HL-60 (cell line): Measurements from ENCODE around the gene BRAP.

ENCODE experiments used
- DNase-seq, 2 experiments: peaks; one replicate each; pipeline ENCODE4 v3.0.0-alpha.2; 2010 to 2020; ENCODE audit warnings: low read depth in 1 of 2, low spot score in 1 of 2
- H3K27ac ChIP-seq: fragments of 250-450 bp; sonication (Bioruptor Pico); replicated peaks from 2 replicates; pipeline ENCODE4 v1.5.1; 2020; ENCODE audit warnings: mild to moderate bottlenecking, moderate library complexity
- H3K27me3 ChIP-seq: fragments of 250-450 bp; sonication (Bioruptor Pico); 2 replicates; pipeline ENCODE4 v1.5.1; 2021; ENCODE audit warnings: mild to moderate bottlenecking, moderate library complexity; ENCODE audit not compliant: insufficient read depth, poor library complexity, severe bottlenecking
- H3K4me3 ChIP-seq: replicated peaks from 2 replicates; pipeline ENCODE4 v1.5.1; 2011; ENCODE audit warnings: mild to moderate bottlenecking, control low read depth, low read length; ENCODE audit not compliant: insufficient read depth
- GABPA ChIP-seq: IDR thresholded peaks from 2 replicates; pipeline ENCODE4 v1.6.1; 2012; ENCODE audit warnings: low read depth
- POLR2AphosphoS5 ChIP-seq: IDR thresholded peaks from 2 replicates; pipeline ENCODE4 v1.6.1; 2012; ENCODE audit warnings: low read depth
- SPI1 ChIP-seq: IDR thresholded peaks from 2 replicates; pipeline ENCODE4 v1.6.1; 2012; ENCODE audit warnings: low read depth, mild to moderate bottlenecking, borderline replicate concordance
- TF ChIP-seq, protein P1 (sequence below): IDR thresholded peaks from one replicate; pipeline ENCODE4 v1.5.1; 2011; ENCODE audit warnings: low read length, control low read depth, inconsistent platforms; ENCODE audit not compliant: insufficient read depth
- TF ChIP-seq, protein P2 (sequence below): IDR thresholded peaks from 2 replicates; pipeline ENCODE4 v1.6.1; 2012; ENCODE audit warnings: low read depth; ENCODE audit not compliant: insufficient replicate concordance

BRAP gene

GRCh38 chr12:111715279-111715678 is 29.5 kb upstream of the BRAP start:
- no peak for TF ChIP-seq POLR2AphosphoS5
- no peak for TF ChIP-seq GABPA
- TF ChIP-seq, protein P1, sequence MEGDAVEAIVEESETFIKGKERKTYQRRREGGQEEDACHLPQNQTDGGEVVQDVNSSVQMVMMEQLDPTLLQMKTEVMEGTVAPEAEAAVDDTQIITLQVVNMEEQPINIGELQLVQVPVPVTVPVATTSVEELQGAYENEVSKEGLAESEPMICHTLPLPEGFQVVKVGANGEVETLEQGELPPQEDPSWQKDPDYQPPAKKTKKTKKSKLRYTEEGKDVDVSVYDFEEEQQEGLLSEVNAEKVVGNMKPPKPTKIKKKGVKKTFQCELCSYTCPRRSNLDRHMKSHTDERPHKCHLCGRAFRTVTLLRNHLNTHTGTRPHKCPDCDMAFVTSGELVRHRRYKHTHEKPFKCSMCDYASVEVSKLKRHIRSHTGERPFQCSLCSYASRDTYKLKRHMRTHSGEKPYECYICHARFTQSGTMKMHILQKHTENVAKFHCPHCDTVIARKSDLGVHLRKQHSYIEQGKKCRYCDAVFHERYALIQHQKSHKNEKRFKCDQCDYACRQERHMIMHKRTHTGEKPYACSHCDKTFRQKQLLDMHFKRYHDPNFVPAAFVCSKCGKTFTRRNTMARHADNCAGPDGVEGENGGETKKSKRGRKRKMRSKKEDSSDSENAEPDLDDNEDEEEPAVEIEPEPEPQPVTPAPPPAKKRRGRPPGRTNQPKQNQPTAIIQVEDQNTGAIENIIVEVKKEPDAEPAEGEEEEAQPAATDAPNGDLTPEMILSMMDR = no peak
- H3K4me3 ChIP-seq = no peak overlapping the region
- no peak overlapping the region for H3K27ac ChIP-seq
- no peaks in the 10 kb centered on the region for H3K27me3 ChIP-seq
- no peak for DNase-seq

DNA sequence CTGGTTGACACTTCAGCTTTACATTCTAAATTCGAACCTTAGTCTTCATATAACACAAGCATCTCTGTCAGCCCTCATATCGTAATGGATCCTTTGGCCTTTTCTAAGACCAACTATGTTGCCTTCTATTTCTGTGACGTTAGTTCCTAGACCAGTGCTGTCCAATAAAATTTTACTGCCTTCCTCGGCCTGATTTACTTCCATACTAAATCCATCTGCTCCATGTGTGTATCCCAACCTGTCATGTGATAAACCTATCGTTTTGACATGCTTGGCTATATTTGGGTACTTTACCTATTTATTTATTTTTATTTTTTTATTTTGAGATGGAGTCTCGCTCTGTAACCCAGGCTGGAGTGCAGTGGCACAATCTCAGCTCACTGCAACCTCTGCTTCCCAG is 20.4 kb upstream of the BRAP start:
- Histone ChIP-seq H3K4me3 (no peak overlapping the region), H3K27ac (no peak overlapping the region; the same call in 1 of the 2 replicates), H3K27me3 (no peaks in the 10 kb centered on the region)
- no peak for DNase-seq
- TF ChIP-seq POLR2AphosphoS5 = no peak
- TF ChIP-seq, protein P2, sequence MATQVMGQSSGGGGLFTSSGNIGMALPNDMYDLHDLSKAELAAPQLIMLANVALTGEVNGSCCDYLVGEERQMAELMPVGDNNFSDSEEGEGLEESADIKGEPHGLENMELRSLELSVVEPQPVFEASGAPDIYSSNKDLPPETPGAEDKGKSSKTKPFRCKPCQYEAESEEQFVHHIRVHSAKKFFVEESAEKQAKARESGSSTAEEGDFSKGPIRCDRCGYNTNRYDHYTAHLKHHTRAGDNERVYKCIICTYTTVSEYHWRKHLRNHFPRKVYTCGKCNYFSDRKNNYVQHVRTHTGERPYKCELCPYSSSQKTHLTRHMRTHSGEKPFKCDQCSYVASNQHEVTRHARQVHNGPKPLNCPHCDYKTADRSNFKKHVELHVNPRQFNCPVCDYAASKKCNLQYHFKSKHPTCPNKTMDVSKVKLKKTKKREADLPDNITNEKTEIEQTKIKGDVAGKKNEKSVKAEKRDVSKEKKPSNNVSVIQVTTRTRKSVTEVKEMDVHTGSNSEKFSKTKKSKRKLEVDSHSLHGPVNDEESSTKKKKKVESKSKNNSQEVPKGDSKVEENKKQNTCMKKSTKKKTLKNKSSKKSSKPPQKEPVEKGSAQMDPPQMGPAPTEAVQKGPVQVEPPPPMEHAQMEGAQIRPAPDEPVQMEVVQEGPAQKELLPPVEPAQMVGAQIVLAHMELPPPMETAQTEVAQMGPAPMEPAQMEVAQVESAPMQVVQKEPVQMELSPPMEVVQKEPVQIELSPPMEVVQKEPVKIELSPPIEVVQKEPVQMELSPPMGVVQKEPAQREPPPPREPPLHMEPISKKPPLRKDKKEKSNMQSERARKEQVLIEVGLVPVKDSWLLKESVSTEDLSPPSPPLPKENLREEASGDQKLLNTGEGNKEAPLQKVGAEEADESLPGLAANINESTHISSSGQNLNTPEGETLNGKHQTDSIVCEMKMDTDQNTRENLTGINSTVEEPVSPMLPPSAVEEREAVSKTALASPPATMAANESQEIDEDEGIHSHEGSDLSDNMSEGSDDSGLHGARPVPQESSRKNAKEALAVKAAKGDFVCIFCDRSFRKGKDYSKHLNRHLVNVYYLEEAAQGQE = no peak
- no peak for TF ChIP-seq SPI1

DNA sequence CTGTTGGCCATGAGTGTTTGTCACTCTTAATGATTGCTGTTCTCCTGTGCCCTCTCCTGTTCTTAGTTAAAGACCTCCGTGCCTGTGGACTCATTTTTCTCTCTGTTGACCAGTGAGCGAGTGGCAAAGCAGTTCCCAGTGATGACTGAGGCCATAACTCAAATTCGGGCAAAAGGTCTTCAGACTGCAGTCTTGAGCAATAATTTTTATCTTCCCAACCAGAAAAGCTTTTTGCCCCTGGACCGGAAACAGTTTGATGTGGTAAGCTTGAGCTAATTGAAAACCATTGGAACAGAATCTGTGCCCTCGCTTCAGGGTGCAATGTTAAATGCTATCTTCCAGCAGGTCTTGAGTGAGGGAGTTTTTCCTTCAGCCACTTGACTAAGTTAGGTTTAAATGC is 19.9 kb upstream of the BRAP start:
- DNase-seq = peak in 1 of 2 experiments; percentile 56
- TF ChIP-seq GABPA (no peak), POLR2AphosphoS5 (no peak), SPI1 (no peak)
- TF ChIP-seq, protein P1 = no peak
- TF ChIP-seq, protein P2 = no peak
- Histone ChIP-seq H3K4me3 (no peak overlapping the region), H3K27me3 (no peaks in the 10 kb centered on the region), H3K27ac (peak overlapping the region; percentile 32)

DNA sequence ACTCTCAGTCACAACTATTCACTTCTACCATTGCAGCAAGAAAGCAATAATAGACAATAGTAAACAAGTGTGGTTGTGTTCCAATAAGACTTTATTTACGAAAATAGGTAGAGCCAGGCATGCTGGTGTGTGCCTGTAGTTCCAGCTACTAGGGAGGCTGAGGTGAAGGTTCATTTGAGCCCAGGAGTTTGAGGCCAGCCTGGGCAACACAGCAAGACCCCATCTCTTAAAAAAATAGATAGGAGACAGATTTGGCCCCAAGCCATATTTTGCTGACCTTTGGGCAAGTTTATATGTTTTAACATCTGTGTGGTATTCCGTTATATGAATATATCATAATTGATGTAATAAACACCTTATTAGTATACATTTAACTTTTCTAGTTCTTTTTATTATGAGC is 14.2 kb upstream of the BRAP start:
- Histone ChIP-seq H3K27ac (no peak overlapping the region), H3K27me3 (no peaks in the 10 kb centered on the region)
- TF ChIP-seq POLR2AphosphoS5 (no peak), SPI1 (no peak), GABPA (no peak)
- TF ChIP-seq, protein P1 = no peak
- TF ChIP-seq, protein P2 = no peak

More for the DNA sequence above, 14.2 kb upstream of the BRAP start:
- no peak for DNase-seq
- H3K4me3 ChIP-seq = no peak overlapping the region
